Ascending aorta (tissue), 2 donors: ENCODE measurements around the gene CAMSAP1. TPM values are rescaled to one million over a fixed set of nuclear protein-coding genes. Genes with fewer than 3 reads are reported as not detected.

Experiments
- DNase-seq, 2 donors: peaks; one replicate each; pipeline ENCODE4 v3.0.0-alpha.2; 2019; ENCODE audit warnings: low spot score in 2 of 2
- H3K27ac ChIP-seq, 2 donors: fragments of 200-600 bp; sonication (generic); one replicate each; pipeline ENCODE4 v1.5.1; 2016 to 2017; ENCODE audit warnings: mild to moderate bottlenecking in 1 of 2
- H3K27me3 ChIP-seq: fragments of 200-600 bp; sonication (generic); one replicate; pipeline ENCODE4 v1.5.1; 2017
- H3K36me3 ChIP-seq, 2 donors: fragments of 200-600 bp; sonication (generic); one replicate each; pipeline ENCODE4 v1.5.1; 2016
- H3K4me1 ChIP-seq, 2 donors: fragments of 200-600 bp; sonication (generic); one replicate each; pipeline ENCODE4 v1.5.1; 2016 to 2017; ENCODE audit warnings: mild to moderate bottlenecking in 1 of 2
- H3K4me3 ChIP-seq, 2 donors: fragments of 200-600 bp; sonication (generic); one replicate each; pipeline ENCODE4 v1.5.1; 2016 to 2017; ENCODE audit warnings: mild to moderate bottlenecking in 1 of 2
- H3K9me3 ChIP-seq, 2 donors: fragments of 200-600 bp; sonication (generic); one replicate each; pipeline ENCODE4 v1.5.1; 2016
- intact Hi-C: fragments of 100-400 bp; cut with DNase I; formaldehyde crosslinking; loops from one replicate; pipeline ENCODE4 v1.15.1; 2023
- total RNA-seq: library from RNA; depleted of rRNA; stranded (reverse); fragments of >200 nt; gene quantifications from one replicate; pipeline ENCODE4 v1.1.0, GENCODE V29; 2016
- TF ChIP-seq, protein P1 (sequence below), 3 experiments: fragments of 200-600 bp in 2 of 3; fragments of 450-650 bp in 1 of 3; sonication (generic) in 2 of 3; IDR thresholded peaks; one replicate each; pipeline ENCODE4 v1.5.1; 2016 to 2019; ENCODE audit warnings: antibody characterized with exemption in 3 of 3, mild to moderate bottlenecking in 1 of 3, moderate library complexity in 1 of 3

Gene CAMSAP1
- total RNA-seq, 1 donor from 2014 or later, result 10.1 TPM

DNA sequence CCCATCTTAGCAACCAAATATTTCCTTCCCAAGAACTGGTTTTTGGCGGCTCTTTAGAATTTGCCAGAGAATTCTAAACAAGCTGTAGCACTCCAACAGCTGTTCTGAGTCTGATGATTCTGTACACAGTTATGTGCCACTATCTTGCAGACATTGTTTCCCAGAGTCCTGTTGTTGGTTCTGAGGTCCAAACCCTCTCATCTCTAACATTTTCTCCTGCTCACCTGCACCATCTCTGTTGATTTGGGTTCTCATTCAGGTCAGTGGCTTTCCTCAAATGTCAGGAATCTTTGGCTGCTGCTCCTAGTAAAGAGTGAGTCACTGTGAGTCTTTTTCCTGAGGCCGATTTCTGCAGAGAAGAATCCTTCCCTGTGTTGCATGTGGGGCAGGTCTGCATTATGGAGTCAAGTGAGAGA is 50.0 kb downstream of the CAMSAP1 start:
- H3K4me1 ChIP-seq, result no peaks in the 10 kb centered on the region
- no peak for DNase-seq
- H3K4me3 ChIP-seq, result no peak overlapping the region
- H3K9me3 ChIP-seq, result no peaks in the 10 kb centered on the region
- TF ChIP-seq, protein P1, sequence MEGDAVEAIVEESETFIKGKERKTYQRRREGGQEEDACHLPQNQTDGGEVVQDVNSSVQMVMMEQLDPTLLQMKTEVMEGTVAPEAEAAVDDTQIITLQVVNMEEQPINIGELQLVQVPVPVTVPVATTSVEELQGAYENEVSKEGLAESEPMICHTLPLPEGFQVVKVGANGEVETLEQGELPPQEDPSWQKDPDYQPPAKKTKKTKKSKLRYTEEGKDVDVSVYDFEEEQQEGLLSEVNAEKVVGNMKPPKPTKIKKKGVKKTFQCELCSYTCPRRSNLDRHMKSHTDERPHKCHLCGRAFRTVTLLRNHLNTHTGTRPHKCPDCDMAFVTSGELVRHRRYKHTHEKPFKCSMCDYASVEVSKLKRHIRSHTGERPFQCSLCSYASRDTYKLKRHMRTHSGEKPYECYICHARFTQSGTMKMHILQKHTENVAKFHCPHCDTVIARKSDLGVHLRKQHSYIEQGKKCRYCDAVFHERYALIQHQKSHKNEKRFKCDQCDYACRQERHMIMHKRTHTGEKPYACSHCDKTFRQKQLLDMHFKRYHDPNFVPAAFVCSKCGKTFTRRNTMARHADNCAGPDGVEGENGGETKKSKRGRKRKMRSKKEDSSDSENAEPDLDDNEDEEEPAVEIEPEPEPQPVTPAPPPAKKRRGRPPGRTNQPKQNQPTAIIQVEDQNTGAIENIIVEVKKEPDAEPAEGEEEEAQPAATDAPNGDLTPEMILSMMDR (IDR thresholded peaks at IDR 0.05), result no peak
- peaks cover 7 to 32% of the 10 kb centered on the region in 2 donors for H3K36me3 ChIP-seq
- H3K27me3 ChIP-seq, result no peaks in the 10 kb centered on the region
- H3K27ac ChIP-seq, result no peak overlapping the region
- intact Hi-C loops, result no loop called here

DNA sequence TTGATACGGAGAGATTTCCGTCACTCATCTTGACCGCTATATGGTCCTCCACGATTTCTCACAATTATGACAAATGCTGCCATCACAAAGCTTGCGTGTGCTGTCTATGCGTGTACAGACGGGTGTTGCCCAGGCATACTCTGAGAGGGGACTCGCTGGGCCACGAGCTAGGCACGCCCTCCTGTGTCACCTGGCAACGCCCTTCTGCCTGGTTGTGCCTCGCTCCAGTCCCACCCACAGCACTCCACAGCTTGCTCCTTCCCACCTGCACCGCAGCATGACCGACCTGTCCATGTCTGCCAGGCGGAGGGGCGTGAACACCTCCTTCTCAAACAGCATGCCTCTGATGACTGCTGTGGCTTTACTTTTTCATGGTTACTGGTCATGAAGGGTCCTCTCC is 55.6 kb downstream of the CAMSAP1 start:
- intact Hi-C loops, result no loop called here
- Histone ChIP-seq H3K4me3 (no peak overlapping the region), H3K9me3 (no peaks in the 10 kb centered on the region), H3K27ac (no peak overlapping the region), H3K27me3 (no peaks in the 10 kb centered on the region), H3K36me3 (peaks cover 14 to 43% of the 10 kb centered on the region in 2 donors), H3K4me1 (no peaks in the 10 kb centered on the region)
- no peak for DNase-seq
- TF ChIP-seq, protein P1 (IDR thresholded peaks at IDR 0.05), result no peak

DNA sequence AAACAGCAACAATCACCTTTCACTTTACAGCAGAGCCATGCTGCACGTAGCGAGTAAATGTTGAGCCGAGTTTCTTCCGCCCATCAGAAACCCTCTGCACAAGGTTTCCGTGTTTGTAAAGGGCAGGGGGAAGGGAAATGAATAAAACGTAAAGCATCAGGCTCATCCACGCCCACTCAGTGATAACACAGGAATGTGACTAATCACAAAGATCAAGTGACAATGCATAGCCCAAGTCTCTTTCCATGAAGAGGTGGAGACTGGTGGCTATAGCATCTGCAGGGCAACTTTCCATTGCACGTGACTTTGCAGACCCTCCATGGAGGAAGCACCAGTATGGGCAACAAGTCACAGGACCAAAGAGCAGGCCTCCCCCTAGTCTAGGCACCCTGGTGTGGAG is 56.6 kb downstream of the CAMSAP1 start:
- intact Hi-C loops, result no loop called here
- H3K4me1 ChIP-seq, result no peaks in the 10 kb centered on the region
- no peak overlapping the region for H3K4me3 ChIP-seq
- peaks cover 14 to 36% of the 10 kb centered on the region in 2 donors for H3K36me3 ChIP-seq
- no peaks in the 10 kb centered on the region for H3K27me3 ChIP-seq
- peaks cover 0 to 5% of the 10 kb centered on the region in 2 donors for H3K9me3 ChIP-seq
- TF ChIP-seq, protein P1 (IDR thresholded peaks at IDR 0.05), result no peak
- DNase-seq, result no peak
- no peak overlapping the region for H3K27ac ChIP-seq

DNA sequence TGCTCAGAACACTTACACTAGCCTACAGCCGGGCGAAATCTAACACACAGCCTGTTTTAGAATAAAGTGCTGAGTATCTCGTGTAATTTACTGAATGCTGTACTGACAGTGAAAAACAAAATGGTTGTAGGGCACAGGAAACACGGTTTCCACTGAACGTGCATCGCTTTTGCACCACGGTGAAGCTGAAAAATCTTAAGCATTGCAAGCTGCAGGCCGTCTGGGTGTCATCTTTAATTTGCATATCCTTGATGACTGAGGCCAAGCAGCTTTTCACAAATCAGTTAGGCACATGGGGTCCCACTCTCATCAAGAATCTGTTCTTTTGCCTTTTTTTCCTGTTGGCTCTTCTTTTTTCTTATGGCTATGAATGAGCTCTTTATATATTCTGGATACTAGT is 58.2 kb downstream of the CAMSAP1 start:
- intact Hi-C loops, result no loop called here
- Histone ChIP-seq H3K4me3 (no peak overlapping the region), H3K27ac (no peak overlapping the region), H3K9me3 (peaks cover 0 to 14% of the 10 kb centered on the region in 2 donors), H3K4me1 (no peaks in the 10 kb centered on the region), H3K36me3 (peaks cover 11 to 35% of the 10 kb centered on the region in 2 donors), H3K27me3 (no peaks in the 10 kb centered on the region)
- DNase-seq, result no peak
- TF ChIP-seq, protein P1 (IDR thresholded peaks at IDR 0.05), result no peak

DNA sequence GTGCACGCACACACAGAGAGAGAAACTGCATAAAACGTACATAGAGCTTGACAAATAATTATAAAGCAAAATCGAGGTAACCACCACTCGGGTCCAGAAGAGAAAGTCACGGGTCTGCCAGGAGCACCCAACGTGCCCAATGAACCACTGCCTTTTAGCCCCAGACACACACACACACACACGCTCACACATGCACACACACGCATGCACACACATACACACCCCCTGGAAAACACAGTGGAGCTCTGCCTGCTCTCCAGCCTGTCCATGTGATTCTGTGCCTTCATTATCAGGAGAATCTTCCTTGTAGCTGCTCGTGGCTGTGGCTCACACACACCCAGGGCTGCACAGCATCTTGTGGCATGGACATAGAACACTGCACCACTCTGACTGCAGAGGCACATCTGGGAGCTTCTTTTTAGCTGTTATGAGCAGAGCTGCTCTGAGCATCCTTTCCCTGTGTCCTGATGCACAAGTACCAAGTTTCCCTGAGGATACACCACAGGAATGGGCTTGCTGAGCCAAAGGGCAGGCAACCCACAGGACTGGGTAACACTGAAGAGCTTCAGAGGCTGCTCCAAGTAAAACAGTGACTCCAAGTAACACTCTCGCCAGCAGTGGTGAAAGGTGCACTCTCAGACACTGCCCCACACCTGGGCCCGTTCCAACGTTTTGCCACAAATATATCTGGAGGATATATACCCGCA is 58.9 kb downstream of the CAMSAP1 start:
- Histone ChIP-seq H3K4me1 (no peaks in the 10 kb centered on the region), H3K9me3 (peaks cover 0 to 14% of the 10 kb centered on the region in 2 donors), H3K4me3 (no peak overlapping the region), H3K27me3 (no peaks in the 10 kb centered on the region), H3K27ac (no peak overlapping the region), H3K36me3 (peaks cover 11 to 35% of the 10 kb centered on the region in 2 donors)
- TF ChIP-seq, protein P1 (IDR thresholded peaks at IDR 0.05), result no peak
- no peak for DNase-seq
- intact Hi-C loops, result no loop called here
